ENCODE data around the gene DEGS2. TPM values are rescaled to one million over a fixed set of nuclear protein-coding genes. Genes with fewer than 3 reads are reported as not detected.

Gene DEGS2
- total RNA-seq, 1 donor from 2014 or later, result not detected

GRCh38 chr14:100121643-100122480 lies 37.6 kb downstream of the DEGS2 start:
- ATAC-seq (no peak), DNase-seq (ENCODE audit: missing footprints) (no peak)
- intact Hi-C loops (cut with DNase I), result no loop called here

DNA sequence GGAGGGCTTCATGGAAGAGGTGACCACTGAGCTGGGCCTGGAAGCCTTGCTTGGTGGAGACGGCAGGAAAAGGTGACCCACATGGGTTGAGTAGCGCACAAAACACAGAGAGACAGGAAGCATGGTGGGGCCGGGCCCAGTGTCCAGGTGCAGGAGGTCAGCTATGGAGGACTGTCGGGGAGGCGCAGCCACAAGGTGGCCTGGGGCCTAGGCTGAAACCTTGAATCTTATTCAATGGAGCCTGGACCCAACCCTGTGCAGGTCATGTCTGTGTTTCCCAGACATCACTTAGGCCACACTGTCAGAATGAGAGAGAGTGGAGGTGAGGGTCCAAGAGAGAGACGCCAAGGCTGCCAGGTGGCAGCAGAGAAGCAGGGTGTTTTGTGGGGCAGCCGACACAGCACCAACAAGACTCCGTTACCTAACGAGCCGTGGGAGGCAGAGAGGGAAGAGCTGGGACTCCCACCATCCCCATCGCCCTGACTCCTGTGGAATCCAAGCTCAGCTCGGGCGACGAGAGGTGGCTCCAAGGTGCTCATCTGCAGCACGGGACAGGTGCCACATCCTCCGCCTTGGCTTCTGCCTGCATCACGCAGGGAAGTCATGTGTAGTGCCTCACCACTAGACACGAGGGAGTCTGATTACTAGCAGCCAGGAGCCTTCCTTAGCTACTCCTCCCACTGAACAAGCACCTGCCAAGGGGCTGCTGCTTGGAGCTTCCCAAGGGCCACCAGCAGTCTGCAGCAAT lies 38.7 kb downstream of the DEGS2 start:
- ATAC-seq, result no peak
- intact Hi-C loops (cut with DNase I), result no loop called here

GRCh38 chr14:100119251-100119650 lies 40.2 kb downstream of the DEGS2 start:
- intact Hi-C loops (cut with DNase I), result no loop called here
- DNase-seq (ENCODE audit: missing footprints), result no peak
- no peak for ATAC-seq

More for the DNA sequence above, 38.7 kb downstream of the DEGS2 start:
- DNase-seq (ENCODE audit: missing footprints), result no peak

- intact Hi-C loops (cut with DNase I), result no loop called here
- DNase-seq (ENCODE audit: missing footprints) (no peak), ATAC-seq (no peak)
Measured at GRCh38 chr14:100118396-100119011, 40.9 kb downstream of the DEGS2 start.

GRCh38 chr14:100117633-100118395 lies 41.6 kb downstream of the DEGS2 start:
- DNase-seq (ENCODE audit: missing footprints), result no peak

DNA sequence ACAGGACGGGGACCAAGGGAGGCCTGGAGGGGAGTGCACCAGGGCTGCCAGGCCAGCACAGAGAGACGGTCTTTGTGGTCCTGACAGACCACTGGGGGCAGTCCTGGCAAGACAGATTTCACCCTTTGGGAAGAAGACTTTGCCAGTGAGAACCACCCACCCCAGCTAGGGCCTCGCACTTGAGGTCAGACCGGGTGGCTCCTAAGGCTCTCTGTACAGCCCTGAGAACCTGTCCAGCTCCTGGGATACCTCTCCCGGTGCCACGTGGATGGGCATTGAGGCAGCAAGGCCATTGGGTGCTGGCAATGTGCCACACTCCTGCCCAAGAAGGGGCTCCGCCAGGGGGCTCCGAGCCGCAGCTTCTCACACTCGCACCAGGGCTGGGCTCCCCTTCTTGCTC lies 42.4 kb downstream of the DEGS2 start:
- intact Hi-C loops (cut with DNase I), result no loop called here
- DNase-seq (ENCODE audit: missing footprints) (no peak), ATAC-seq (no peak)

More at GRCh38 chr14:100117633-100118395, 41.6 kb downstream of the DEGS2 start:
- intact Hi-C loops (cut with DNase I), result no loop called here
- no peak for ATAC-seq

DNA sequence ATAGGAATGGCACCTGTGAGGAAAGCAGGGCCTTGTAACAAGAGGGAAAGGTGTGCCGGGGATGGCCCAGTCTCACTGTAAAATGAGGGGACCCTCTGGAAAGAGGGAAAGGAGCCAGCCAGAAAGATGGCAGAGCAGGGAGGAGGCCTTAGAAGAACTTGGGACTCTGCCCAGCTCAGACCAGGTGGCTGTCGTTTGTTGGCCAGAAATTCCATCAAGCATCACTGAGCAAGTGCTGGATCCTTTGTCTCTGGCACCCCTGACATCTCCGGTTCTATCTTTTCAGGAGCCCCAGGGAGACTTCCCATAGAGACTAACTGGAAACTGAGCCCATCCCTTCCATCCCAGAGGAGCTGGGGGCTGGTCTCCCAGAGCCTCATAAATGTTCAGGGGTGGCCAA lies 43.3 kb downstream of the DEGS2 start:
- DNase-seq (ENCODE audit: missing footprints) (no peak), ATAC-seq (no peak)
- intact Hi-C loops (cut with DNase I), result no loop called here

DNA sequence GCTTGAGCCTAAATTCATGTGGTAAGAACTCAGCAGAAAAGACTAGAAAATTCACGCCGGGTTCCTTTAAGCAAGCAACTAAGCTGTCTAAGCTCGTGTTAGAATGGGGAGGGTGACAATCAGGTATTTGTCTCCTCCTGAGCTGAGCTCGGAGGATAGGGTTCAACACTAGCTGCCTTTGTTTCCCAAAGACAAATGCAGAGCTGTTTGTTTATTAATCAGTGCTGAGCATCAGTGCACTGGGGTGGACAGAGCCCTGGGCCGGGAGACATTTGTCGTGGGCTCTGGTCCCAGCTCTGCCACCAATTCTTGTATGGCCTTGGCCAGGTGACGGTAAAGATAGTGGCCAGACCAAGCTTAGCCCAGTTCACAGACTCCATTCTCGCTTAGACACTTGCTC lies 43.7 kb downstream of the DEGS2 start:
- no peak for DNase-seq (ENCODE audit: missing footprints)
- no peak for ATAC-seq

GRCh38 chr14:100115236-100115635 lies 44.2 kb downstream of the DEGS2 start:
- ATAC-seq (no peak), DNase-seq (ENCODE audit: missing footprints) (no peak)
- intact Hi-C loops (cut with DNase I), result no loop called here

More for the DNA sequence above, 43.7 kb downstream of the DEGS2 start:
- intact Hi-C loops (cut with DNase I), result no loop called here

DNA sequence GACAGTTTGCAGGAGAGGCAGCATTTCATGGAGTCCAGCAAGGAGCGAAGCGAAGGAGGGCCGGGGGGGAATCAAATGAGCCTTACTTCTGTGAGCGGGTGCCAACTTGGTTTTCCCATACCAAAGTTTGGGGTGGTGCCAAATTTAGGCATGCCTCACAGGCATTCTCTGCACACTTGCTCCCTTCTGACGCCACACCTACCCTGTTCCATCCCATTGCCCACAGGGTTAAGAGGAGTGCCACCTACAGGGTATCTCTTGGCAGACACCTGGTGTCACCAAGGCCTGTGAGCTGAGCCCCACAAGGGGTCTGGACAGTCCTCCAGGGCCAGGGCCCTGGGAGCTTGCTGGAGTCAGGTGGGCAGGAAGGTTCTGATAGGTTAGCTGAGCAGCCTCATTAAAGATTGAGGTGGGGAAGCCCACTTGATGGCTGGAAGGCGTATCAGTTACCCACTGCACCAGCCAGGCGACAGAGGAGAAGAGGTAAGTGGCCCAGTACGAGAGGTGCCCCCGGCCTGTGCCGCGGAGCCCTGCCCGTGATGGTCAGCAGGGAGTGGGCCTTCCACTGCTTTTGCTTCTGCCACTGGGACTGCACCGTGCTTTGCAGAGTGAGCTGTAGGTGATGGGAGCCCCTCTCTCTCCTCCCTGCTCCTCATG lies 45.2 kb downstream of the DEGS2 start:
- intact Hi-C loops (cut with DNase I), result no loop called here
- DNase-seq (ENCODE audit: missing footprints) (no peak), ATAC-seq (no peak)

- no peak for ATAC-seq
- intact Hi-C loops (cut with DNase I), result no loop called here
- DNase-seq (ENCODE audit: missing footprints), result no peak
Measured at GRCh38 chr14:100111931-100112704, 47.3 kb downstream of the DEGS2 start.

- ATAC-seq (no peak), DNase-seq (ENCODE audit: missing footprints) (no peak)
- intact Hi-C loops (cut with DNase I), result no loop called here
Measured at GRCh38 chr14:100110816-100111215, 48.6 kb downstream of the DEGS2 start.

- DNase-seq (ENCODE audit: missing footprints) (no peak), ATAC-seq (no peak)
- intact Hi-C loops (cut with DNase I), result loop anchor here (2.0 to 5.0 kb wide), 2 partner anchors 42 to 83 kb away; partner anchors contain the start of gene EVL
Measured at GRCh38 chr14:100109594-100109955, 49.9 kb downstream of the DEGS2 start.

GRCh38 chr14:100108840-100109593 lies 50.4 kb downstream of the DEGS2 start:
- intact Hi-C loops (cut with DNase I), result loop anchor here (1.0 to 5.0 kb wide), 3 partner anchors 42 to 127 kb away; partner anchors contain the start of gene EVL
- ATAC-seq, result peak; percentile 20
- DNase-seq (ENCODE audit: missing footprints), result no peak

GRCh38 chr14:100108042-100108825 lies 51.2 kb downstream of the DEGS2 start:
- peak; percentile 92 for DNase-seq (ENCODE audit: missing footprints)
- peak; percentile 82 for ATAC-seq
- intact Hi-C loops (cut with DNase I), result loop anchor here (1.0 to 5.0 kb wide), 3 partner anchors 41 to 126 kb away; partner anchors contain the start of gene EVL

GRCh38 chr14:100107236-100107635 lies 52.2 kb downstream of the DEGS2 start:
- intact Hi-C loops (cut with DNase I), result loop anchor here (5.0 kb wide), 1 partner anchor 40 kb away; the partner anchor contains the start of gene EVL
- DNase-seq (ENCODE audit: missing footprints), result no peak
- ATAC-seq, result no peak
